ENCODE results near the gene PASD1. TPM values are rescaled to one million over a fixed set of nuclear protein-coding genes. Genes with fewer than 3 reads are reported as not detected.

The PASD1 gene
- total and polyA plus RNA-seq, 10 of the 15 experiments (the other 5 are each of a cell fraction or from before 2014, with no cell fraction given): under 0.01 to 0.01 TPM; not detected in 8

DNA sequence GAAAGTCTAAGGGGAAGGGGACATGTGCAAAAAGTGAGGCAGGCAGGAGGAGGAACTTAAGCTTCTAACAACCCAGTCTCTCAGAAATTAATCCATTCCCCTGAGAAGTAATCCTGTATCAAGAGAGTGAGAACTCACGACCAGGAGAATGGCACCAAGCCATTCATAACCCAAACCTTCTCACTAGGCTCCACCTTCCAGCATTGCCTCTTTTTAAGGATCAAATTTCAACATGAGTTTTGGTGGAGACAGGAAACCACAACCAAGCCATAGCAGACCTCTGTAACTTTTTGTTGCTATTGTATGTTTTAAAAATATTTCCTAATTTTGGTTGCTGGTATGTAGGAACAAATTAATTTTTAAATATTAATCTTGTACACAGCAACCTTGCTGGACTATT, 32.8 kb downstream of the PASD1 start:
- Histone ChIP-seq H3K36me3 (ENCODE audit: control insufficient read depth in 2 of 2, insufficient read depth in 2 of 2, low read length in 1 of 2) (no peaks in the 10 kb centered on the region), H4K20me1 (ENCODE audit: control insufficient read depth, insufficient read depth) (no peaks in the 10 kb centered on the region), H3K4me1 (ENCODE audit: control insufficient read depth, insufficient read depth, low read length) (no peaks in the 10 kb centered on the region), H3K9me3 (replicated peaks; ENCODE audit: control insufficient read depth, insufficient read depth, low read length) (no peaks in the 10 kb centered on the region), H3K79me2 (ENCODE audit: control insufficient read depth, insufficient read depth, low read length) (no peaks in the 10 kb centered on the region), H3K9ac (ENCODE audit: control insufficient read depth, insufficient read depth, low read length) (no peak overlapping the region), H3K4me2 (ENCODE audit: control insufficient read depth, insufficient read depth) (no peak overlapping the region), H3K4me3 (no peak overlapping the region), H3K27me3 (replicated peaks in 1 of 2; ENCODE audit: control insufficient read depth in 2 of 2, insufficient read depth in 2 of 2, low read length in 1 of 2) (no peaks in the 10 kb centered on the region), H3K27ac (ENCODE audit: control insufficient read depth, insufficient read depth) (no peak overlapping the region), H2AFZ (ENCODE audit: control insufficient read depth, low read depth, low read length) (no peak overlapping the region)
- in situ Hi-C loops (cut with MboI) (no loop called here), intact Hi-C loops (cut with micrococcal nuclease; ENCODE audit: unreplicated experiment) (no loop called here)
- WGBS (ENCODE audit: insufficient coverage, insufficient replicate concordance, low lambda C conversion rate, missing lambda C conversion rate): 0% methylated on average over 1 of the region's 1 CpG
- POLR2A ChIA-PET: no interaction called here
- CTCF ChIA-PET: no interaction called here
- SMC1A ChIA-PET (ENCODE audit: uncharacterized antibody, unreplicated experiment): no interaction called here
- DNase-seq (ENCODE audit: low read depth, low spot score) (no peak), FAIRE-seq (no peak), ATAC-seq (no peak)
- BruUV-seq (replicated peaks): no TSS peak
- RAD21 ChIA-PET (ENCODE audit: unreplicated experiment): no interaction called here
- TF ChIP-seq CBX3 (IDR thresholded peaks at IDR 0.05; ENCODE audit: borderline replicate concordance, low read depth): no peak
- no peak for TF ChIP-seq KLF5 (IDR thresholded peaks at IDR 0.05; ENCODE audit: partially characterized antibody)

DNA sequence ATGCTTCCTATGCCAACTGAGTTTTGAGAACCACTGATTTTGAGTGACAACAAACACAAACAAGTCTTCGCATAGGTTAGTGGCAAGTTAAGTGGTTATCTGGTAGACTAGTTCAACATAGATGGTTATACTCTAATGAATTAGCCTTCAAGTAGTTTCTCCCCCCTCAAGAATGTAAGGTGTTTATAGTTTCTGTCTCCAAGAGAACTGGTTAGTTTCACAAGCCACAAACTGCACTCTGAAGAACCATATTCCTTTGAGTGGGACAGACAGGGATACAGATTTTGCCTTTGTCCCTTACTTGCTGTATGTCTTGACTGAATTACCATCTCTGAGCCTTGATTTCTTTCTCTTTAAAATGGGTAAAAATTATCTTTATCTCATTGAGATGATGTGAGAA, 41.5 kb downstream of the PASD1 start:
- Histone ChIP-seq H3K4me2 (ENCODE audit: control insufficient read depth, insufficient read depth) (no peak overlapping the region), H4K20me1 (ENCODE audit: control insufficient read depth, insufficient read depth) (no peaks in the 10 kb centered on the region), H3K27me3 (replicated peaks in 1 of 2; ENCODE audit: control insufficient read depth in 2 of 2, insufficient read depth in 2 of 2, low read length in 1 of 2) (no peaks in the 10 kb centered on the region), H3K4me1 (ENCODE audit: control insufficient read depth, insufficient read depth, low read length) (no peaks in the 10 kb centered on the region), H3K36me3 (ENCODE audit: control insufficient read depth in 2 of 2, insufficient read depth in 2 of 2, low read length in 1 of 2) (no peaks in the 10 kb centered on the region), H3K4me3 (no peak overlapping the region), H3K27ac (ENCODE audit: control insufficient read depth, insufficient read depth) (no peak overlapping the region), H3K79me2 (ENCODE audit: control insufficient read depth, insufficient read depth, low read length) (no peaks in the 10 kb centered on the region), H2AFZ (ENCODE audit: control insufficient read depth, low read depth, low read length) (no peak overlapping the region), H3K9ac (ENCODE audit: control insufficient read depth, insufficient read depth, low read length) (no peak overlapping the region), H3K9me3 (replicated peaks; ENCODE audit: control insufficient read depth, insufficient read depth, low read length) (no peaks in the 10 kb centered on the region)
- no peak for TF ChIP-seq RBBP5 (conservative IDR thresholded peaks at IDR 0.05)
- TF ChIP-seq SMC3 (IDR thresholded peaks at IDR 0.05; ENCODE audit: borderline replicate concordance, low read length): no peak
- TF ChIP-seq NR2F1 (conservative IDR thresholded peaks at IDR 0.05): no peak
- TF ChIP-seq, protein P1, sequence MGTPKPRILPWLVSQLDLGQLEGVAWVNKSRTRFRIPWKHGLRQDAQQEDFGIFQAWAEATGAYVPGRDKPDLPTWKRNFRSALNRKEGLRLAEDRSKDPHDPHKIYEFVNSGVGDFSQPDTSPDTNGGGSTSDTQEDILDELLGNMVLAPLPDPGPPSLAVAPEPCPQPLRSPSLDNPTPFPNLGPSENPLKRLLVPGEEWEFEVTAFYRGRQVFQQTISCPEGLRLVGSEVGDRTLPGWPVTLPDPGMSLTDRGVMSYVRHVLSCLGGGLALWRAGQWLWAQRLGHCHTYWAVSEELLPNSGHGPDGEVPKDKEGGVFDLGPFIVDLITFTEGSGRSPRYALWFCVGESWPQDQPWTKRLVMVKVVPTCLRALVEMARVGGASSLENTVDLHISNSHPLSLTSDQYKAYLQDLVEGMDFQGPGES (IDR thresholded peaks at IDR 0.05): no peak
- TF ChIP-seq EP300 (IDR thresholded peaks at IDR 0.05; ENCODE audit: borderline replicate concordance in 1 of 2, control insufficient read depth in 1 of 2, low read depth in 2 of 2, low read length in 2 of 2): no peak
- TF ChIP-seq SREBF1 (IDR thresholded peaks at IDR 0.05; ENCODE audit: low read length): no peak
- TF ChIP-seq ZNF384 (IDR thresholded peaks at IDR 0.05; ENCODE audit: borderline replicate concordance, low read depth, low read length): no peak
- in situ Hi-C loops (cut with MboI): no loop called here
- WGBS (ENCODE audit: insufficient coverage, insufficient replicate concordance, low lambda C conversion rate, missing lambda C conversion rate): 4% methylated on average over 1 of the region's 1 CpG
- FAIRE-seq (no peak), DNase-seq (ENCODE audit: low read depth, low spot score) (no peak), ATAC-seq (no peak)
- ChIA-PET POLR2A (no interaction called here), SMC1A (ENCODE audit: uncharacterized antibody, unreplicated experiment) (no interaction called here), CTCF (no interaction called here), RAD21 (ENCODE audit: unreplicated experiment) (no interaction called here)
- intact Hi-C loops (cut with micrococcal nuclease; ENCODE audit: unreplicated experiment): no loop called here
- BruUV-seq (replicated peaks): no TSS peak
